Testis (tissue), 3 donors: ENCODE results near the gene HERC5. TPM values are rescaled to one million over a fixed set of nuclear protein-coding genes. Genes with fewer than 3 reads are reported as not detected.
A peak's percentile ranks its signal among the peaks of the same experiment; 100 is the strongest.

Experiments
- DNase-seq: peaks from one replicate; pipeline ENCODE4 v3.0.0-alpha.2; 2019
- H3K27ac ChIP-seq, 2 donors: fragments of 200-600 bp; sonication (generic); one replicate each; pipeline ENCODE4 v1.5.1; 2019
- H3K27me3 ChIP-seq: fragments of 200-600 bp; sonication (generic); one replicate; pipeline ENCODE4 v1.5.1; 2019
- H3K36me3 ChIP-seq: fragments of 200-600 bp; sonication (generic); one replicate; pipeline ENCODE4 v1.5.1; 2017; ENCODE audit warnings: low read depth; ENCODE audit errors: missing control alignments
- H3K4me1 ChIP-seq: fragments of 200-600 bp; sonication (generic); one replicate; pipeline ENCODE4 v1.5.1; 2019
- H3K4me3 ChIP-seq, 2 donors: fragments of 200-600 bp; sonication (generic); one replicate each; pipeline ENCODE4 v1.5.1; 2017 to 2019
- H3K9me3 ChIP-seq: fragments of 200-600 bp; sonication (generic); one replicate; pipeline ENCODE4 v1.5.1; 2017
- CTCF ChIP-seq, 3 experiments: fragments of 450-650 bp in 2 of 3; fragments of 200-600 bp in 1 of 3; sonication (generic) in 1 of 3; IDR thresholded peaks; one replicate each; pipeline ENCODE4 v1.5.1; 2016 to 2019; ENCODE audit warnings: antibody characterized with exemption in 3 of 3, mild to moderate bottlenecking in 2 of 3, moderate library complexity in 1 of 3
- POLR2A ChIP-seq: fragments of 450-650 bp; IDR thresholded peaks from one replicate; pipeline ENCODE4 v1.6.1; 2017; ENCODE audit warnings: antibody characterized with exemption, mild to moderate bottlenecking, moderate library complexity
- WGBS, 2 donors: methylation state at CpG; one replicate each; pipeline ENCODE4 v1.1.5; 2018; 5-methylcytosine and 5-hydroxymethylcytosine counted together
- intact Hi-C: fragments of 100-400 bp; cut with DNase I; formaldehyde crosslinking; loops from one replicate; pipeline ENCODE4 v1.15.1; 2023; ENCODE audit warnings: low total_unique reads
- polyA plus RNA-seq: library from polyadenylated mRNA; stranded (reverse); fragments of 350-450 nt; fragmentation: Illumina TruSeq; extraction: RNeasy Lipid Tissue Mini Kit (QIAGEN cat#74804); gene quantifications from one replicate; pipeline ENCODE4 v1.2.3, GENCODE V29; 2014; ENCODE audit warnings: low read depth, low replicate concordance; ENCODE audit not compliant: insufficient read depth
- total RNA-seq, 2 donors: library from RNA; depleted of rRNA; stranded (reverse); fragments of >200 nt; gene quantifications; one replicate each; pipeline ENCODE4 v1.2.3, GENCODE V29; 2016

Gene HERC5
- total and polyA plus RNA-seq, 3 donors from 2014 or later = 72.6 to 127 (median 111) TPM

DNA sequence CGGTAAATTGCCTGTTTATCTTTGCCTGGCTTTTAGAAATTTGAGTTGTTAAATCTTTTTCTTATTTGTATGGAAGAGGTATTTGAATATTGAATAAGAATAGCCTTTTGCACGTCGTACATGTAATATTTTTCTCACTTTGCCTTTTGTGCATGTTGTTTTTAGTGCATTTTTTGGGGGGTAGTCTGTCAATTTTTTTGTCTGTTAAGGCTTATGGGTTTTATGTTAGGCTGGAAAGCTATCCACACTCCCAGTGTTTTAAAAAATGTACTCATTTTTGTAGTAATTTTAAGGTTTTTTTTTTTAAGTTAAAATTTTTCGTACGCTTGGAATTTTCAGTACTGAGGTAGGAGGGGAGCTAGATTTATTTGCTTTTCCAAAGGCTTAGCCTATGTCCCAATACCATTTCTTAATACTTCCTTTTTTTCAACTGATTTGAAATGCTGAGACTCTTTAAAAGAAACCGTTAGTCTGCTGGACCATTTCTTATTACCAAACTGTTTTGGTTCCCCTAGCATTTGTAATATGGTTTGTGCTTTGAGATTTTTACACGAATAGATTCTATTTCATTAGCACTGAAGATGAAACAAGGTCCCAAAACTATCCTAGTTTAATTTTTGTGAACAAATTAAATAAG is 1.3 kb downstream of the HERC5 start:
- Histone ChIP-seq H3K4me1 (no peaks in the 10 kb centered on the region), H3K4me3 (peak overlapping the region; percentile 80 to 97), H3K36me3 (no peaks in the 10 kb centered on the region), H3K9me3 (no peaks in the 10 kb centered on the region), H3K27ac (peak overlapping the region; percentile 87 to 89), H3K27me3 (no peaks in the 10 kb centered on the region)
- WGBS, 2 donors = 16 to 19% methylated on average over 7 of the region's 7 CpGs
- intact Hi-C loops = loop anchor here (10.0 kb wide), 3 partner anchors 83 to 243 kb away; partner anchors contain the start of genes HERC6 and PPM1K
- TF ChIP-seq POLR2A = no peak
- TF ChIP-seq CTCF (IDR thresholded peaks at IDR 0.05) = no peak
- no peak for DNase-seq

DNA sequence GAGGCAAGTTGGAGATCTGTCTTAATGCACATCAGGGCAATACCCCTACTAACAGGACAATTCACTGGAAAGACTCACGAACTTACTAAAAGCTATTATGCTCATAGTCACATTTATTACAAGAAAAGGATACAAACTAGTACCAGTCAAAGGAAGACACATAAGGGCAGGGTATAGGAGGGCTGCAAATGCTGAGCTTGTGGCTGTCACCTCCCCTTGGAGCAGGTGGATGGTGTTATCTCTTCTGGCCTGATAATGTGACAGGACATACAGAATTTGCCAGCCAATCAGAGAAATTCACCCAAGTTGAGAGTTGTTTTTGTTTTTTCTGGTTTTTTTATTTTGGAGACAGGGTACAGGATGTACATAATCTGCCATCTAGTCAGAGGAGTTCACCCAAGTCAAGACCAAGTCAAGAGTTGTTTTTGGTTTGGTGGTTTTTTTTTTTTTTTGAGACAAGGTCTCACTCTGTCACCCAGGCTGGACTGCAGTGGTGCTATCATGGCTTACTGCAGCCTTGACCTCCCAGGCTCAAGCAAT is 8.8 kb downstream of the HERC5 start:
- intact Hi-C loops = no loop called here
- TF ChIP-seq CTCF (IDR thresholded peaks at IDR 0.05) (no peak), POLR2A (no peak)
- Histone ChIP-seq H3K9me3 (no peaks in the 10 kb centered on the region), H3K36me3 (no peaks in the 10 kb centered on the region), H3K4me3 (no peak overlapping the region), H3K27ac (no peak overlapping the region), H3K27me3 (no peaks in the 10 kb centered on the region), H3K4me1 (no peaks in the 10 kb centered on the region)
- 86 to 98% methylated on average over 1 of the region's 1 CpG for WGBS, 2 donors
- no peak for DNase-seq

- Histone ChIP-seq H3K9me3 (no peaks in the 10 kb centered on the region), H3K27me3 (no peaks in the 10 kb centered on the region), H3K4me3 (no peak overlapping the region), H3K27ac (no peak overlapping the region), H3K36me3 (no peaks in the 10 kb centered on the region), H3K4me1 (no peaks in the 10 kb centered on the region)
- no peak for TF ChIP-seq POLR2A
- no peak for TF ChIP-seq CTCF (IDR thresholded peaks at IDR 0.05)
- DNase-seq = no peak
- WGBS, 2 donors = 83 to 85% methylated on average over 2 of the region's 2 CpGs
- intact Hi-C loops = no loop called here
Measured at GRCh38 chr4:88467392-88467791, 10.5 kb downstream of the HERC5 start.

- DNase-seq = no peak
- no peak overlapping the region for H3K4me3 ChIP-seq
- 78 to 80% methylated on average over 4 of the region's 5 CpGs for WGBS, 2 donors
- no peaks in the 10 kb centered on the region for H3K9me3 ChIP-seq
- H3K27ac ChIP-seq = no peak overlapping the region
- no peaks in the 10 kb centered on the region for H3K27me3 ChIP-seq
- intact Hi-C loops = no loop called here
- H3K36me3 ChIP-seq = no peaks in the 10 kb centered on the region
- TF ChIP-seq CTCF (IDR thresholded peaks at IDR 0.05) (no peak), POLR2A (no peak)
- H3K4me1 ChIP-seq = peaks cover 8% of the 10 kb centered on the region
Measured at GRCh38 chr4:88477229-88477860, 20.4 kb downstream of the HERC5 start.
